PC-9 (cell line): ENCODE measurements around the gene RINL. TPM values are rescaled to one million over a fixed set of nuclear protein-coding genes. Genes with fewer than 3 reads are reported as not detected.

Source experiments
- BruUV-seq: library from RNA; stranded (reverse); fragments of 400-500 nt; replicated peaks from 2 replicates; lab custom pipeline; 2021; lab: Mats Ljungman, UMichigan
- CTCF ChIA-PET: fragments of 300-600 bp; sonication (Branson Sonifier 250); formaldehyde crosslinking; loops from one replicate; lab custom pipeline; 2022; ENCODE audit warnings: antibody characterized with exemption; lab: Charles Lee
- POLR2A ChIA-PET: fragments of 300-600 bp; sonication (Branson Sonifier 250); formaldehyde crosslinking; loops from one replicate; lab custom pipeline; 2022; ENCODE audit warnings: antibody characterized with exemption; ENCODE audit not compliant: unreplicated experiment; lab: Charles Lee
- DNase-seq, 2 experiments: peaks; one replicate each; pipeline versions ENCODE4 v3.0.0 to v3.0.0-alpha.2; 2015 to 2022; ENCODE audit warnings: mixed read lengths in 1 of 2
- H2AFZ ChIP-seq: fragments of 200-600 bp; sonication (generic); 2 replicates; pipeline ENCODE4 v1.8.1; 2017; ENCODE audit warnings: antibody characterized with exemption
- H3F3A ChIP-seq: fragments of 200-600 bp; sonication (generic); 2 replicates; pipeline ENCODE4 v1.8.1; 2017; ENCODE audit warnings: antibody characterized with exemption, mild to moderate bottlenecking, low read depth; ENCODE audit not compliant: insufficient read depth
- H3K27ac ChIP-seq: fragments of 200-600 bp; sonication (generic); 2 replicates; pipeline ENCODE4 v1.6.1; 2016; ENCODE audit warnings: mixed run types
- H3K27me3 ChIP-seq: fragments of 200-600 bp; sonication (generic); 2 replicates; pipeline ENCODE4 v1.6.1; 2016; ENCODE audit warnings: low read depth, mixed run types; ENCODE audit not compliant: insufficient read depth
- H3K36me3 ChIP-seq: fragments of 200-600 bp; sonication (generic); 2 replicates; pipeline ENCODE4 v1.6.1; 2016; ENCODE audit warnings: low read depth, mixed run types
- H3K4me1 ChIP-seq: fragments of 200-600 bp; sonication (generic); replicated peaks from 2 replicates; pipeline ENCODE4 v1.6.1; 2016; ENCODE audit warnings: mixed run types; ENCODE audit not compliant: insufficient read depth
- H3K4me2 ChIP-seq: fragments of 200-600 bp; sonication (generic); 2 replicates; pipeline ENCODE4 v1.6.1; 2017; ENCODE audit warnings: mixed run types
- H3K4me3 ChIP-seq: fragments of 200-600 bp; sonication (generic); 2 replicates; pipeline ENCODE4 v1.6.1; 2016; ENCODE audit warnings: mixed run types
- H3K79me2 ChIP-seq: fragments of 200-600 bp; sonication (generic); 2 replicates; pipeline ENCODE4 v1.6.1; 2017; ENCODE audit warnings: low read depth, mixed run types
- H3K9me2 ChIP-seq: fragments of 200-600 bp; sonication (generic); 2 replicates; pipeline ENCODE4 v1.8.1; 2017; ENCODE audit warnings: mild to moderate bottlenecking; ENCODE audit not compliant: insufficient read depth
- H3K9me3 ChIP-seq: fragments of 200-600 bp; sonication (generic); 2 replicates; pipeline ENCODE4 v1.8.1; 2016; ENCODE audit warnings: low read depth; ENCODE audit not compliant: insufficient read depth
- H4K20me1 ChIP-seq: fragments of 200-600 bp; sonication (generic); 2 replicates; pipeline ENCODE4 v1.8.1; 2017; ENCODE audit not compliant: insufficient read depth
- CTCF ChIP-seq: fragments of 200-600 bp; sonication (generic); conservative IDR thresholded peaks from 2 replicates; pipeline ENCODE4 v1.6.1; 2017; ENCODE audit warnings: mixed run types, antibody characterized with exemption, mild to moderate bottlenecking, moderate library complexity
- EZH2 ChIP-seq: fragments of 200-600 bp; sonication (generic); IDR thresholded peaks from 2 replicates; pipeline ENCODE4 v1.8.0; 2017; ENCODE audit warnings: antibody characterized with exemption, low read depth
- intact Hi-C: fragments of 100-400 bp; cut with micrococcal nuclease; formaldehyde crosslinking; loops from one replicate; pipeline ENCODE4 v1.10.0; 2022; ENCODE audit not compliant: unreplicated experiment
- total RNA-seq: library from RNA; stranded (reverse); gene quantifications from 2 replicates; pipeline ENCODE4 v1.2.3, GENCODE V29; 2021

The RINL gene
- total RNA-seq, 1 experiment from 2014 or later: 10.3 TPM

- intact Hi-C loops: no loop called here
- DNase-seq: no peak
- Histone ChIP-seq H3K4me1 (peaks cover 49% of the 10 kb centered on the region), H3K4me2 (no peak overlapping the region), H3K4me3 (no peak overlapping the region), H3K9me3 (no peaks in the 10 kb centered on the region), H3K79me2 (peaks cover 60% of the 10 kb centered on the region), H3K36me3 (peaks cover 66% of the 10 kb centered on the region), H3K27me3 (no peaks in the 10 kb centered on the region), H3K9me2 (no peaks in the 10 kb centered on the region), H3K27ac (peak overlapping the region; percentile 31), H2AFZ (no peak overlapping the region), H4K20me1 (peaks cover 35% of the 10 kb centered on the region), H3F3A (peaks cover 96% of the 10 kb centered on the region)
- ChIA-PET POLR2A (no interaction called here), CTCF (no interaction called here)
- BruUV-seq: no TSS peak
- TF ChIP-seq CTCF (no peak), EZH2 (no peak)
Measured at GRCh38 chr19:38840583-38840968, 37.5 kb downstream of the RINL start.

- H3F3A ChIP-seq: peaks cover 96% of the 10 kb centered on the region
- peaks cover 30% of the 10 kb centered on the region for H4K20me1 ChIP-seq
- peak overlapping the region; percentile 98 for H3K27ac ChIP-seq
- H3K4me2 ChIP-seq: peak overlapping the region; percentile 63; the same call in 1 of the 2 replicates
- H3K4me3 ChIP-seq: no peak overlapping the region
- H3K9me3 ChIP-seq: no peaks in the 10 kb centered on the region
- ChIA-PET CTCF (interaction anchor here (0.6 kb wide), 1 partner anchor 149 kb away, joined by 5 read pairs; no protein-coding TSS in a partner anchor), POLR2A (interaction anchor here (0.5 kb wide), 1 partner anchor 100 kb away, joined by 4 read pairs; no protein-coding TSS in a partner anchor)
- no peak overlapping the region for H2AFZ ChIP-seq
- H3K27me3 ChIP-seq: no peaks in the 10 kb centered on the region
- intact Hi-C loops: loop anchor here (2.0 to 10.0 kb wide), 4 partner anchors 91 to 435 kb away; partner anchors contain the start of genes FAM98C, FBXO27, MRPS12 and SARS2
- H3K4me1 ChIP-seq: peaks cover 55% of the 10 kb centered on the region
- no peaks in the 10 kb centered on the region for H3K9me2 ChIP-seq
- no peak for TF ChIP-seq CTCF
- no peak for TF ChIP-seq EZH2
- no TSS peak for BruUV-seq
- peaks cover 55% of the 10 kb centered on the region for H3K79me2 ChIP-seq
- peaks cover 64% of the 10 kb centered on the region for H3K36me3 ChIP-seq
- no peak for DNase-seq
Measured at GRCh38 chr19:38839816-38840582, 38.1 kb downstream of the RINL start.

- ChIA-PET POLR2A (interaction anchor here (0.5 to 1.0 kb wide), 5 partner anchors 91 to 669 kb away, joined by 3 to 13 read pairs (median 3); partner anchors contain the start of genes MRPS12 and SARS2), CTCF (interaction anchor here (1.2 kb wide), 1 partner anchor 92 kb away, joined by 6 read pairs; the partner anchor contains the start of genes MRPS12 and SARS2)
- Histone ChIP-seq H3K4me2 (peak overlapping the region; percentile 63), H3K9me3 (no peaks in the 10 kb centered on the region), H3K9me2 (no peaks in the 10 kb centered on the region), H3K36me3 (peaks cover 55% of the 10 kb centered on the region), H3F3A (peaks cover 92% of the 10 kb centered on the region), H3K79me2 (peaks cover 47% of the 10 kb centered on the region), H2AFZ (no peak overlapping the region), H3K4me1 (peaks cover 61% of the 10 kb centered on the region), H3K27me3 (no peaks in the 10 kb centered on the region), H3K27ac (peak overlapping the region; percentile 98), H3K4me3 (0 out of 2 replicates have a peak overlapping the region, but pooled peaks have one; percentile 8), H4K20me1 (peaks cover 21% of the 10 kb centered on the region)
- BruUV-seq: no TSS peak
- TF ChIP-seq EZH2: no peak
- peak; percentile 30; the same call in 1 of the 2 replicates for TF ChIP-seq CTCF
- intact Hi-C loops: loop anchor here (1.0 to 10.0 kb wide), 9 partner anchors 92 to 434 kb away; partner anchors contain the start of genes FAM98C, FBXO27, MRPS12 and SARS2
- DNase-seq: no peak
Measured at GRCh38 chr19:38838986-38839761, 38.9 kb downstream of the RINL start.
